Activated CD4-positive, alpha-beta T cell treated with anti-CD3 and anti-CD28 coated beads, Interleukin-10, Interleukin-2, amounts not matched to agents 100 ng/mL and 50 ng/mL, durations not matched to agents 16 hours and 8 hours (primary cell): Measurements from ENCODE around the gene IL17RD.
"Not testable (repeated sequence)": the region's sequence is repeated elsewhere in the genome, so short reads cannot be mapped to it uniquely, and the experiment has no call there.

ENCODE experiments used
- DNase-seq: peaks from one replicate; pipeline ENCODE4 v3.0.0-alpha.2; 2020

Gene IL17RD

DNA sequence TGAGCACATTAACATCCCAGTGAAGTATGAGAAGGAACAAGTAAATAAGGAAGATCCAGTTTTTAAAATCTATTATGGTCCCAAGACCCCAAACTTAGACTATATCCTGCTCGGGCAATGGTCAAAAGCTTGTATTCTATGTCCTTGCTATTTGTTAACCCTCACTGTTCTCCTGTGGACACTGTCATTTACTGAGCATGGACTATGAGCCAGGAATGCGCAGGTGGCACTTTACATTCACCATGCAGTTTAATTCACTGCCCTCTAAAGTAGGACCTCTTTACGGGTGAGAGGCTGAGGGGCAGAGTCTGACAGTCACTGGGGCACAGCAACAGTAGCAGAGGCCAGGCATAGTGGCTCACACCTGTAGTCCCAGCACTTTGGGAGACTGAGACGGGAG is 76.1 kb downstream of the IL17RD start:
- no peak for DNase-seq

DNA sequence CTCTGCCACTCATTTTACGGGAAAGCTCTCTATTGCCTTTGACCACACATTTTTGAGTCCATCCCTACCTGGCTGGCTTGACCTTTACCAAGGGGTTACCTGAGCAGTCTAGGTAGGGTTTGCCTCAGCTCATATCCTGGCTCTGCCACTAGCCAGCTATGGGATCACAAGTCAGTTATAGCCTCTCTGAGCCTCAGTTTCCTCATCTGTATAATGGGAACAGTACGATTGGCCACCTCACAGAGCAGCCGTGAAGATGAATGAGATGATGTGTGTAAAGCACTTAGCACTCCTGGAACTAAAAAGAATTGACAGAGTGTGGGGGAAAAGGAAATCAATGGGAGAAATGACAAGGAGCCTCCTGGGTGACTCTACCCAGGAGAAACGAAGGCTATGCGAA is 76.7 kb downstream of the IL17RD start:
- DNase-seq: no peak

DNA sequence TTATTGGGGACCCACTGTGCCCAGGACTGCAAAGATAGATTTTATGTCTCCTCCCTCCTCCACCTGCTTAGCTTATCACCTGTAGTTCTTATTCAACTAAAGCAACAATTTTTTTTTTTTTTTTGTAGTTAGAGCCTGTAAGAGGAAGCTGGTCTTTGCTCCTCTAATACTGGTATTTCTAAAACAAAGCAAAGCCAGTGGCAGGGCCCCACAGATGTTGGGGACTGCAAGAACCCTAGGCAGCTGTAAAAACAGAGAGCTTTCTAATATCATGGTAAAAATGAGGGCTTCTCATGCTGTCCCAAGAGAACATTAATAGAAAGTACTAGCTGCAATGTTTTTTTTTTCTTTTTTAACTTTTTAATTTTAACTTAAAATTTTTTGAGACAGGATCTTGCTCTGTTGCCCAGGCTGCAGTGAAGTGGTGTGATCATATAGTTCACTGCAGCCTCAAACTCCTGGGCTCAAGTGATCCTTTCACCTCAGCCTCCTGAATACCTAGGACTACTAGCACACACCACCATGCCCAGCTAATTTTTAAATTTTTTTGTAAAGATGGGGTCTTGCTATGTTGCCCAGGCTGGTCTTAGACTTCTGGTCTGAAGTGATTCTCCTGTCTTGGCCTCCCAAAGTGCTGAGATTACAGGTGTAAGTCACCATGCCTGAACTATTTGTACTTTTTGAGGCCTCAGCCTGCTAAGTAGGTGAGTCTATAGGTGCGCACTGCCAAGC is 77.6 kb downstream of the IL17RD start:
- DNase-seq: no peak

DNA sequence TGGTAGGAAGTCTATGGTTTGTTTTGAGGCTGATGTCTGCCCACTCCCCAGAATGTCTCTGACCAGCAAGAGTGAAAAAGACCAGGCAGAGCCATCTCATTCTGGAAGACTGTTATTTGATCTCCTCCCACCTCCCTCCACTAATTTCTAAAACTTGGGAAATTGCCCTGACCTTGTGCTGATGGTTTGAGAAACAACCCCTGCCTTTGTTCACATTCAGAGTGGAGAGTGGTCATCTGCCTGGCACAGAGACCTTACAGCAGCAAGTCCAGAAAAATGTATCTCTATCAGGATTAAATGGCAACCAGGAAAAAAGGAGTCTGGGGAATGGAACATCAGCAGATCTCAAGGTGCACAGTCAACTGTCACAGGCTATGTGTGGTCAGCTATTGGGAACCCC is 79.0 kb downstream of the IL17RD start:
- DNase-seq: no peak

DNA sequence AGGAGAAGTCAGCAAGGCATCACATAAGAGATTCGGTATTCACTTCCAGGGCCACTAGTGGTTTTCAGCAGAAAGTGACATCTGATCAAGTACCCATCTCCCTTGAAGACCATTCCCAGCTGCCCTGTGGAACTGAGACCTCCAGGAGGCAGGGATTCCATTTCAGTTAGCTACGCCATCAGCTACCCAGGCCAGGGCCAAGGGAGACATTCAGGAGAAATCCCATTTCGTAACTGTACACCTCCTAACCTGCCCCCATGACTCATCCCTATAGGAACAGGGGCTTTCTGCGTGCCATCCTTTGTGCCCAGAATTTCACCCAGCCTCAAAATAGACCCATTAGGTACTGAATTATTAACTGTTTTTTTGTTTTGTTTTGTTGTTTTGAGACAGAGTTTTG is 79.9 kb downstream of the IL17RD start:
- DNase-seq: no peak

DNA sequence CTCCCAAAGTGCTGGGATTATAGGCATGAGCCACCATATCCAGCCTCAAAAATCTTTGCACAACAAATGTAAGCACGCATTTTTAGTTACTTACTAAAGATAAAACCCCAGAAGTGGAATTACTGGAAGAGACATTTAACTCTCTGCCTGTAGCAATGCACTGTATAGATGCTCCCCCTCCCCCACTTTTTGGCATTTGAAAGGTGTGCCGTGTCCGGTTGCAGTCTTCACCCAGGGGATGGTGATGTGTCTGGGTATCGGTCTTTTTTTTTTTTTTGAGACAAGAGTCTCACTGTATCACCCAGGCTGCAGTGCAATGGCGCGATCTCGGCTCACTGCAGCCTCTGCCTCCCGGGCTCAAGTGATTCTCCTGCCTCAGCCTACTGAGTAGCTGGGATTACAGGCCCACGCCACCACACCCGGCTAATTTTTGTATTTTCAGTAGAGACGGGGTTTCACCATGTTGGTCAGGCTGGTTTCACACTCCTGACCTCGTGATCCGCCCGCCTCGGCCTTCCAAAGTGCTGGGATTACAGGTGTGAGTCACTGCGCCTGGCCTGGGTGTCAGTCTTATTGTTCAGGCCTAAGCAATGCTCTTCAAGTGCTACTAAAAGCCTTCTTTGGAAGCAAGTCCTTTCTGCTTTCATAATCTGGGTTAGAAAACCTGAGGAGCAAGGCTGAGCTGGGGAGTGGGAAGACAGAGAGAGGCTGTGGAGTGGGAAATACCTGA is 81.7 kb downstream of the IL17RD start:
- DNase-seq: not testable (repeated sequence)

DNA sequence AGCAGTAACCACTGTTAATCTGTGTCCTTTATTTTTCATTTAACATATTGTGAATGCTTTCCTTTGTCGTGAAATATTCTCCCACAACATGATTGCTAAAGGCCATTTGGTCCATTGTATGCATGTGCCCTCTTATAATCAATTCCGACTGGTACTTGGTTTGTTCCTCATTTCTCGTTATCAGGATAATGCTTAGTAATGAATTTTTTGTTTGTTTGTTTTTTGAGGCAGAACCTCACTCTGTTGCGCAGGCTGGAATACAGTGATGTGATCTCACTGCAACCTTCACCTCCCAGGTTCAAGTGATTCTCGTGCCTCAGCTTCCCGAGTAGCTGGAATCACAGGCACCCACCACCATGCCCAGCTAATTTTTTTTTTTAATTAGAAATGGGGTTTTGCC is 82.7 kb downstream of the IL17RD start:
- no peak for DNase-seq

DNA sequence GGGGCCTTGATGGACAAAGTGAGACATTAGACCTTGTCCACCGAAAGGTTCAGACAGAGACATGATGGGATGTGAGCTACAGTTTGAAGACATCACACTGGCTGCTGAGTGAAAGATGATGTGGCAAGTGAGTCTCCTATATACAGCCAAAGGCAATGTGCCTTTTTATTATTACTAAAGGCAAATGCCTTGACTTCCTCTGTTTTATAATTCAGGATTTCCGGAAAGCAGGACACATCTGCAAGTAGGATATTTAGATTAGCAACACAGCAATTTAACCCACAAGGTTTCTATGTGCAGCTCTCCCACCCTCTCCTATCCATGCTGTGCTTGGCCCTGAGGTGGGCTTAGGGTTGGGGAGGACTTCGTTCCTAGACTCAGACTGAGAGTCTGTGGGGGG is 84.0 kb downstream of the IL17RD start:
- DNase-seq: no peak

DNA sequence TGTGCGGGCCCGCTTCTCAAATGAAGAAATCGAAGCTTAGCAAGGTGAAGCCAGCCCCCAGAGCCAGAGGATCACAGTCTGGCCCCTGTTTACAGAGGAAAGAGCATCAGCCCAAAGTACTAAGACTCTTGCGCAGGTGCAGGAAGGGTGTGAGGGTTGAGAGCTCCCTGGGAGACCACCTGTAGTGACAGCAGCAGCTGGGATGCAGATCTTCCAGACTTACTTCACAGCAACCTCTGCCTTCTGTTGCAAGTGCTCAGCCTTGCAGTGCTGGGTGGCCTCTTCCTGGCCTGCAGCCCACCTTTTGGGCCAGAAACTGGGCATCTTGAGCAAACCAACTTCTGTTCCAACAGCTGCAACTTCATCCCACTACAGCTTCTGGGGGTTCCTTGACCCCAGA is 85.0 kb downstream of the IL17RD start:
- no peak for DNase-seq

DNA sequence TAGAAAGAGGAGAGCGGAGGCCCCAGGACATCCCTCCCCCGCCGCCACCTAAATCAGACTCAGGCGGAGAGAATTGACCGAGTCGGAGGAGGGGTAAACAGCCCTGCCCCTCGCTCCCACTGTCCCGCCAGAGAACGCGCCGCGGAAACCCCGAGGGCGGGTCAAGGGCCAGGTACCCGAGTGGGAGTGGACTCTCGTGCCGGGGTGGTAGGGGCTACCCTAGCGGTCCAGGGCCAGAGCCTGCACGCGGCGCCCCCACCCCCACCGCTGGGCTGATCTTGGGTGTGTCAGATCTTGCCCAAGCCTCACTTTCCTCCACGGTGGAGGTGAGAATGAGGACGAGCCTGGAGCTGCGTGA is 85.7 kb downstream of the IL17RD start:
- DNase-seq: no peak

DNA sequence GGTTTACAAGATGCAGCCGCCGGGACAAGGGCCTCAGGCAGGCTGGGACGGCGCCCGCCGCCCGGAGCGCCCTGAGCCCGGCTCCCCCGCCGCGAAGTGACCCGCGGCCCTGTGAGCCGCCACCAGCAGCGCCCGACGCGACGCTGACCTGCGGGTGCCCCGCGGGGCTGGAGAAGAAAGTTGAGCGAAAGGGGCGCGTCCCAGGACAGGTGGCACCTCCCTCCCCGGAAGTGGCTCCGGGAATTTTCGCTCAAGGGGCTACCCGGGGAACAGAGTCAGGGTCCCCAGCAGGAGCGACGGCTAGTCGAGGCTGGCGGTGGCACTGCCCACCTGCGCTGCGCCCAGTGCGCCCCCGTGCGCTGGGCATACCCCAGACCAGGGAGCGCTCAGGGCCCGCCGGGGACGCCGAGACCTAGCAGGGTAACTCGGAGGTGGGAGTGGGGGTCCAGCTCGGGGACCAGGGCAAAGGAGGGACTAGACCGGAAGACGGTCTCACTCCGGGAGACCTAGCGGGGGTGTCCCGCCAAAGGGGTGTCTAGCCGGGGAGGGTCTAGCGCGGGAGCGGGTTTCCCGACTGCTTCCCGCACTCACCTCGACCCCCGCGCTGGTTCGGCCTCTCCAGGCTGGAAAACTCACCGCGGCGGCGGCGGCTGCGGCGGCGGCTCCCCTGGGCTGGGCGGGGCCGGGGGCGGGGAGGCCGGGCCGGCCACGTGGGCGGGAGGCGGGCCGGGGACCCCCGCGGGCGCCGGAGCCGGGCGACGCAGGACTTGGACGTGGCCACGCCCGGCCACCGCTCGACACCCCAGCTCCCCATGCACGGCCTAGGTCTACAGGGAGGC is 86.3 kb downstream of the IL17RD start:
- no peak for DNase-seq

DNA sequence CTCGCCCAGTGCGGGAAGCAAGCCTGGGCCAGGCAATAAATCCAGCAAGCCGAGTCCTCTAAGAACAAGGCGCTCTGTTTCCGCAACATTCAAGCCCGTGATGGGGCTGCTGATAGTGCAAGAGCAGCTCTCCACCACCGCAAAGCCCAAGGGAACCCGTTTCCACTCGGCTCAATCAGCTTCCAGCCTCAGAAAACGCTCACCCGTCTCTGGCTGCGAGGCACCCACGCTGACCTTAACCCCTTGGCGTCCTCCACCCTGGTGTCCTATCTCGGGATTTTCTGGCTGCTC is 86.9 kb downstream of the IL17RD start:
- DNase-seq: peak; percentile 10

DNA sequence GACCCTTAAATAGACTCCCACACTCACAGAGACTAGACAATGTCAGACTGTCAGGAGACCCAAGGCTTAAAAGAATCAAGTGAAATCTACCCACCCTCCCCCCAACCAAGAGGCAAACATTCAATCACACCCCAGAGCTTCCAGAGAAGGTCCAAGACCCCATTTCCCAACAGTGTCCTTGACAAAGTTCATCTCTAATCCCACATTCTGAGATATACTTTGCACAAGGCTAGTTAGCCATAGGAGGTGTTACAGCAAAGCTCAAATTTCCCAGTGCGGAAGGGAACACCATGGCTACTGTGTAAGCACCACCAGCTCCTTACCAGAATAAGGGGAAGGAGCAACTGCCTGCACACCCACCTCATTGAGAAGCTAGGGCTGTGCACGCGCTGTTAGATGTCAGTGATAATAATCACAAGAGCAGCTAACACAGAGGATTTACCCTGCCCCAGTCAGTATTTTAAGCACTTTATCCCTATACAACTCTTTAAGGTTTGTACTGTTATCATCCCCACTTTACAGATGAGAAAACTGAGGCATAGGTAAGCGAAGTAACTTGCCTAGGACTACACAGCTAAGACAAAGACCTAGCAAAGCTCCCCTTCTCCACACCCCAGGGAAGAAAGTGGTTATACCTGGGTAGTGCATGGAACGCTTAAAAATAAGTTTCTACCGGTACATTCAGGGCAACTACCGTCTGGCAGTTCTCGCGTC is 87.4 kb downstream of the IL17RD start:
- no peak for DNase-seq

DNA sequence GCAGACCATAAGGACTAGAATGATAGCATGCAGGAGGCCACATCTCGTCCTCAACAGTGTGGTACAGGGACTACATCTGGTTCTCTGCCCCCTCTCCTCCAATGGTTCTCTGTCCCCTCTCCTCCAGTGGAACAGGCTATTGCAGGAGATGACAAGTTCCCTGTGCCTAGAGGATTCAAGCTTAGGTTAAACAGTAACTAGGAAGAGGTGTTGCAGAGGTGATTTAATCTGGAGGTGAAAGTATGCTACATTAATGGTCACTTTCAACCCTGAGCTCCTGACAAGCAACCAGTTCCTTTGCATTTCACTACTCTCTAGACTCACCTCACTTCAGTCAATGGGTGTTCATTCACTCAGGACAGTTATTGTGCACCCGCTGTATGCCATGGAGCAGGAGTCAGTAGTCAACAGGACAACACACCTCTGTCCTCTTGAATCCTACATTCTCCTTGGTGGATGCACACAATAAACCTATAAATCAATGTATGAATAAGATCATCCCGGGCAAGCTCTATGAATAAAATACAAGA is 88.7 kb downstream of the IL17RD start:
- no peak for DNase-seq

DNA sequence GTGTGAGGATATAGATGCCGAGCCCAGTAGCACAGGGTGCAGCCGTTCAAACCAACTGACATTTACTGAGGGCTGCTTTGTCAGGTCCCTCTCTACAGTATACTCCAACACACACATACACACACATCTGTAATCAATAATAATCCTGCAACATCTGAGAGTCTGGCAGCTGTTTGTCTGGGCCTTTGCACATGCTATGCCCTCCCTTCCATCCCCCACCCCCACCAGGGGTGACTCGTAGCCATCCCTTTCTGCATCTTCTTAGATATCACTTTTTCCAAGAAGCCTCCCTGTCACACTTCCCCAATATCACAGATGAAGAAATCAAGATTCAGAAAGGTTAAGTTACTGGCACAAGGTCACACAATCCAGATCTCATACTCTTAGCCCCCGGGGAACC is 91.0 kb downstream of the IL17RD start:
- DNase-seq: no peak

DNA sequence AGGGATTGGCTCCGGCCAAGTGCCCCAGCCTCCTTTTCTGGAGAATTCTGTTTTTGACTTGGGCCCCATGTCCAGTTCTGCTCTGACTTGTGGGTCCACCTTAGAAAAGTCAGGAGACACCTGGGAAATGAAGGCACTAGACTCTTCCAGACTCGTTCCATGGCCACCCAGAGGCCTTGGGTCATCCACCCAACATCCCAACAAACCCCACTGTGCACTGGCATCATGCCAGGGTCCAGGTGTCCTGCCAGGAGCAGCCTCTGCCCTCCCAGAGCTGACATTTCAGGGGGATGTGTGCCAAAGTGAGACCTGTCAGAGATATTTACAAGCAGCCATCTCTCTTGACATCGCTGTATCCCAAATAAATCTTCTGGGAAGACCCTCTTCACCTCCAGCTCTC is 91.5 kb downstream of the IL17RD start:
- DNase-seq: no peak

DNA sequence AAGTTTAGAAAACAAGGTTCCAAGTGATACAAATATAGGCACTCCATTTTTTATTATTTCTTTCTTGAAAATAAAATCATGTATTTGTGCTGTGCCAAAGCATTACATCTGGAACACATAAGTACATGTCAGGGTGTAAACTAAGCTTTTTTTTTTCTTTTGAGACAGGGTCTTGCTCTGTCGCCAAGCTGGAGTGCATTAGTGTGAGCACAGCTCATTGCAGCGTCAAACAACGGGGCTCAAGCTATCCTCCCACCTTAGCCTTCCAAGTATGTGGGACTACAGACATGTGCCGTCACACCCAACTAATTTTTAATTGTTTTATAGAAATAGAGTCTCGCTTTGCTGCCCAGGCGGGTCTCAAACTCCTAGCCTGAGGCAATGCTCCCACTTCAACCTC is 95.7 kb downstream of the IL17RD start:
- no peak for DNase-seq

DNA sequence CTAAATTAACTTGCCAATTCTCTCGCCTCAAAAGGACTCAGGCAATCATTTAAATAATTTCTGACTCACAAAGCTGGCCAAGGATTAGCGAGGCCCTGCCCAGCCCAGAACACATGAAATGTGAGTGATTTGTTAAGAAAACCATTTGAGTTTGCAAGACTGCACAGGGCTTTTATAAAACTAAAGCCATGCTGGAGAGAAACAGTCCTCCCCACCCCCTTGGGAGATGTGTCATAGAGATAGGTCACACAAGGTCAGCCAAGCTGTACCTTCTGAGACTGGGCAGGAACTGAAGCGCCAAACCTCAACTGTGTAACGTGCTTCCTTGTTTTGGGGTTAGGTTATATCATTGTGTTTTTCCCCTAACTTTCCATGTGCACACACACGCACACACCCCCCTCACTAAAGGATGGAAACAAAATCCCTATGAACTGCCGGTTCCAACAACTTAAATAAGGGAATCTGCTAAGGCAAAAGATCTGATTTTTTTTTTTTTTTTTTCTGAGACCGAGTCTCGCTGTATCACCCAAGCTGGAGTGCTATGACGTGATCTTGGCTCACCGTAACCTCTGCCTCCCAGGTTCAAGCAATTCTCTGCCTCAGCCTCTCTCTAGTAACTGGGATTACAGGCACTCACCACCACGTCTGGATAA is 96.6 kb downstream of the IL17RD start:
- DNase-seq: peak; percentile 30

DNA sequence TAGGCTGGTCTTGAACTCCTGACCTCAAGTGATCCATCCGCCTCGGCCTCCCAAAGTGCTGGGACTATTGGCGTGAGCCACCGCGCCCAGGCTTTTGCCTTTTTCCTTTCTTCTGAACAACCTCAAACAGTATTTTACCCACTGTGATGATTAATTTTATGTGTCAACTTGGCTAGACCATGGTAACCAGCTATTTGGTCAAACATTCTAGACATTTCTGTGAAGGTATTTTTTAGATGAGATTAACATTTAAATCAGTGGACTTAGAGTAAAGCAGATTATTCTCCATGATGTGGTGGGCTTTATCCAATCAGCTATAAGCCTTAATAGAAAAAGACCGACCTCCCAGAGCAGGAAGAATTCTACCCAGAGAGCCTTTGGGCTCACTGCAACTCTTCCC is 98.7 kb downstream of the IL17RD start:
- no peak for DNase-seq

DNA sequence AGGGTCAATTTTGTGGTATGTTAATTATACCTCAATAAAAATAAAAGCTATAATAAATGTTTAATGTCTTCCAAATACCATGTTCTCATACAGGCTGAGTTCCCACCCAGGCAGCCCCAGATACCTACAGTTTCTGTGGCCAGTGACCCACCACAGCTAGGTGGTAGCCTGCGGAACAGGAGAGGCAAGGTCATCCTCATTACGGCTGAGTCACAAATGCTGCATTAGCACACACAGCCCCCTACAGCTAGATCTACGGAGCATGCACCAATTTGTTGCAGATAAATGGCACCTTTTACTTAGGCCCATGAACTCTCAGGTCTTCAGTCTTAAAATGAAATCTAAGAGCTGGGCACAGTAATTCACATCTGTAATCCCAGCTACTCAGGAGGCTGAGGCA is 99.6 kb downstream of the IL17RD start:
- no peak for DNase-seq

DNA sequence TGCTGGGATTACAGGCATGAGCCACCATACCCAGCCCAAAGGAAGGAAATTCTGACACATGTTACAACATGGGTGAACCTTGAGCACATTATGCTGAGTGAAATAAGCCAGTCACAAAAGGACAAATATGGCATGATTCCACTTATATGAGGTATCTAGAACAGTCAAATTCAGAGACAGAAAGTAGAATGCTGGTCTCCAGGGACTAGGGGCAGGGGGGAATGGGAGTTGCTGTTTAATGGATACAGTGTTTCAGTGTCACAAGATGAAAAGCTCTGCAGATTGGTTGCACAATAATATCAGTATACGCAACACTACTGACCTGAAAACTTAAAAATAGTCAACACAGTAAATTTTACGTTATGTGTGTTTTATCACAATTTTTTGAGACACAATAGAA is 100.6 kb downstream of the IL17RD start:
- no peak for DNase-seq

DNA sequence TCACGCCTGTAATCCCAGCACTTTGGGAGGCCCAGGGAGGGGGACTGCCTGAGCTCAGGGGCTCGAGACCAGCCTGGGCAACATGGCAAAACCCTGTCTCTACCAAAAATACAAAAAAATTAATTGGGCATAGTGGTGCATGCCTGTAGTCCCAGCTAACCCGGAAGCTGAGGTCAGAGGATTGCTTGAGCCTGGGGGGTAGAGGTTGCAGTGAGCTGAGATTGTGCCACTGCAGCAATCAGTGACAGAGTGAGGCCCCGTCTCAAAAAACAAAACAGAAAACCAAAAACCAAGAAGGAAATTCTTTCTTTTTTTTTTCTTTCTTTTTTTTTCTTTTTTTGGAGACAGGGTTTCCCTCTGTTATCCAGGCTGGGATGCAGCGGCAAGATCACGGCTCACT is 101.2 kb downstream of the IL17RD start:
- no peak for DNase-seq

DNA sequence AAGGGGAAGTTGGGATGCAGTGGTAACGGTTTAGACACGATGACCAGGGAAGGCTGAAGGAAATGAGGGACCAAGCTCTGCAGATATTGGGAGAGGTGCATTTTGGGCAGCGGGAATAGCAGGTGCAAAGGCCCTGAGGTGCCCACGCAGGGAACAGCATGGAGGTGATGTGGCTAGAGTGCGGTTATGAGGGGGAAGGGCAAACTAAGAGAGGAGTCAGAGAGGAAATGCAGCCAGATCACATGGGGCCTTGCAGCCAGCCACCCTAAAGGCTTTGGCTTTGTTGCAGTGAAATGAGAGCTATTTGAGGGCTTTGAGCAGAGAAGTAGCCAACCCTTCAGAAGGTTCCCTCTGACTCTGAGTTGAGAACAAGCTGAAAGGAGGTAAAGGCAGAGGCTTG is 102.1 kb downstream of the IL17RD start:
- DNase-seq: no peak
